ENCODE measurements around the gene DDX50.
A peak's percentile ranks its signal among the peaks of the same experiment; 100 is the strongest.

DDX50 gene

GRCh38 chr10:68981074-68981473, 80.0 kb downstream of the DDX50 start:
- DNase-seq (ENCODE audit: low spot score), result no peak

- no peak for DNase-seq (ENCODE audit: low spot score)
Measured at GRCh38 chr10:68982389-68982788, 81.3 kb downstream of the DDX50 start.

GRCh38 chr10:68987611-68988010, 86.5 kb downstream of the DDX50 start:
- no peak for DNase-seq (ENCODE audit: low spot score)

GRCh38 chr10:68988530-68989316, 87.6 kb downstream of the DDX50 start, which contains the start of gene KIFBP:
Gene KIFBP (plus strand): TSS chr10:68988803. CDS start chr10:68988833, 30 bp downstream.
- peak; percentile 97 for DNase-seq (ENCODE audit: low spot score)

- no peak for DNase-seq (ENCODE audit: low spot score)
Measured at GRCh38 chr10:68989317-68989990, 88.3 kb downstream of the DDX50 start.

- DNase-seq (ENCODE audit: low spot score), result peak; percentile 86
Measured at GRCh38 chr10:68992636-68993440, 91.7 kb downstream of the DDX50 start.

Measured in AG20443 (cell line).